ENCODE data around the gene FREM3. TPM values are rescaled to one million over a fixed set of nuclear protein-coding genes. Genes with fewer than 3 reads are reported as not detected.

FREM3 gene
- total RNA-seq, 6 donors from 2014 or later = 0.11 to 1.5 (median 0.30) TPM; not detected in 2

GRCh38 chr4:143599827-143600226 is 100.6 kb downstream of the FREM3 start:
- ATAC-seq (ENCODE audit: low FRiP score in 2 of 2) (no peak), DNase-seq (no peak)
- Histone ChIP-seq H3K9me3 (no peaks in the 10 kb centered on the region), H3K36me3 (no peaks in the 10 kb centered on the region), H3K27me3 (no peaks in the 10 kb centered on the region), H3K4me1 (no peaks in the 10 kb centered on the region), H3K4me3 (no peak overlapping the region), H3K27ac (no peak overlapping the region)
- TF ChIP-seq CTCF (IDR thresholded peaks at IDR 0.05) (no peak), EP300 (IDR thresholded peaks at IDR 0.05) (no peak)
- 83% methylated on average over 1 of the region's 1 CpG for WGBS, 2 donors

- Histone ChIP-seq H3K36me3 (no peaks in the 10 kb centered on the region), H3K9me3 (no peaks in the 10 kb centered on the region), H3K27me3 (no peaks in the 10 kb centered on the region), H3K4me1 (no peaks in the 10 kb centered on the region), H3K27ac (no peak overlapping the region), H3K4me3 (no peak overlapping the region)
- DNase-seq = no peak
- TF ChIP-seq CTCF (IDR thresholded peaks at IDR 0.05) (no peak), EP300 (IDR thresholded peaks at IDR 0.05) (no peak), POLR2AphosphoS5 (IDR thresholded peaks at IDR 0.05) (no peak), POLR2A (IDR thresholded peaks at IDR 0.05) (no peak)
- no peak for ATAC-seq (ENCODE audit: low FRiP score in 2 of 2)
Measured at GRCh38 chr4:143598816-143599215, 101.7 kb downstream of the FREM3 start.

- no peak for ATAC-seq (ENCODE audit: low FRiP score in 2 of 2)
- no peaks in the 10 kb centered on the region for H3K27me3 ChIP-seq
- H3K36me3 ChIP-seq = no peaks in the 10 kb centered on the region
- WGBS, 2 donors = 86 to 88% methylated on average over 3 of the region's 3 CpGs
- no peak for TF ChIP-seq POLR2A (IDR thresholded peaks at IDR 0.05)
- TF ChIP-seq EP300 (IDR thresholded peaks at IDR 0.05) = no peak
- no peak for TF ChIP-seq POLR2AphosphoS5 (IDR thresholded peaks at IDR 0.05)
- no peak for TF ChIP-seq CTCF (IDR thresholded peaks at IDR 0.05)
- H3K27ac ChIP-seq = no peak overlapping the region
- no peak for DNase-seq
- H3K4me1 ChIP-seq = no peaks in the 10 kb centered on the region
- H3K9me3 ChIP-seq = no peaks in the 10 kb centered on the region
- H3K4me3 ChIP-seq = no peak overlapping the region
Measured at GRCh38 chr4:143597276-143597675, 103.2 kb downstream of the FREM3 start.

GRCh38 chr4:143587703-143588102 is 112.8 kb downstream of the FREM3 start:
- ATAC-seq (ENCODE audit: low FRiP score in 2 of 2) = no peak
- DNase-seq = no peak
- H3K4me1 ChIP-seq = no peaks in the 10 kb centered on the region
- TF ChIP-seq POLR2AphosphoS5 (IDR thresholded peaks at IDR 0.05) (no peak), EP300 (IDR thresholded peaks at IDR 0.05) (no peak), POLR2A (IDR thresholded peaks at IDR 0.05) (no peak), CTCF (IDR thresholded peaks at IDR 0.05) (no peak)
- no peaks in the 10 kb centered on the region for H3K36me3 ChIP-seq
- no peak overlapping the region for H3K27ac ChIP-seq
- H3K27me3 ChIP-seq = no peaks in the 10 kb centered on the region
- H3K4me3 ChIP-seq = no peak overlapping the region
- peaks cover 0 to 5% (median 0%) of the 10 kb centered on the region in 4 donors for H3K9me3 ChIP-seq

GRCh38 chr4:143586080-143586479 is 114.4 kb downstream of the FREM3 start:
- TF ChIP-seq POLR2A (IDR thresholded peaks at IDR 0.05) = no peak
- no peak for TF ChIP-seq POLR2AphosphoS5 (IDR thresholded peaks at IDR 0.05)
- TF ChIP-seq EP300 (IDR thresholded peaks at IDR 0.05) = no peak
- no peak for TF ChIP-seq CTCF (IDR thresholded peaks at IDR 0.05)
- H3K4me1 ChIP-seq = no peaks in the 10 kb centered on the region
- H3K27me3 ChIP-seq = no peaks in the 10 kb centered on the region
- no peak for ATAC-seq (ENCODE audit: low FRiP score in 2 of 2)
- H3K27ac ChIP-seq = no peak overlapping the region
- DNase-seq = no peak
- H3K9me3 ChIP-seq = peaks cover 0 to 5% (median 0%) of the 10 kb centered on the region in 4 donors
- H3K36me3 ChIP-seq = no peaks in the 10 kb centered on the region
- no peak overlapping the region for H3K4me3 ChIP-seq
